ENCODE results near the gene DCLK3. TPM values are rescaled to one million over a fixed set of nuclear protein-coding genes. Genes with fewer than 3 reads are reported as not detected.

DCLK3 gene
- total RNA-seq, 1 experiment from 2014 or later, result not detected

DNA sequence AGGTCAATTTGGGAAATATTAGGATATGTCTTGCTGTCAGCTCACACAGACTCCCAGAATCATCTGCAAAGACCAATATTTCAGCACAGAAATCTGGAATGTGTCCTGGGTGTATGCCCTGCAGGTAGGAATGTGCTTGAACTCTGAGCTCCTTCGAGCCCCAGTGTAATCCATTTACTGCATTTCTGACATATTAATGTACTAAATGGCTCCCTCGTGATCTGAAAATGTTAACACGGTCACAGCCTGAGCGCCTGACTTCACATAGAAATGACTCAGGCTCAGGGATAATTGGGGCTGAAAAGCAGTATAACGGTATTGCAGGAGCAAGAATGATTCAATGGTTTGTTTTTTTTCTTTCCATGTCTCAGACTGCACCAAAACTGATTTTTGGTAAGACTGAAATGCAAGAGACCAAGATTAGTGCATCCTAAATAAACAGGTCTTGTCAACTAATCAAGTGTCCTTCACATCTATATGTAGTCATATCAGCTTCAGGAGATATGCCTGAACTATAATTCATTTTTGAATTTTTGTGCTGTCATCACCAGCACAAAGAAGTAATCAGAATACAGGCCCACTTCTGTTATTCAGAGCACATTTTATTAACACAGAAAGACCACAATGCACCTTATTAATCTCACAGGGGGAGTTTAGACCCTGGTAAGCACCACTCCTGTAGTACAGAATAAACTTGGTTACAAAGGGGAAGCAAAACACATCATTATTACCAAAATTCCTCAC, 49.8 kb downstream of the DCLK3 start:
- no peak for DNase-seq (ENCODE audit: low spot score)
- in situ Hi-C loops (cut with HindIII; ENCODE audit: low sequenced_read_pairs), result no loop called here

DNA sequence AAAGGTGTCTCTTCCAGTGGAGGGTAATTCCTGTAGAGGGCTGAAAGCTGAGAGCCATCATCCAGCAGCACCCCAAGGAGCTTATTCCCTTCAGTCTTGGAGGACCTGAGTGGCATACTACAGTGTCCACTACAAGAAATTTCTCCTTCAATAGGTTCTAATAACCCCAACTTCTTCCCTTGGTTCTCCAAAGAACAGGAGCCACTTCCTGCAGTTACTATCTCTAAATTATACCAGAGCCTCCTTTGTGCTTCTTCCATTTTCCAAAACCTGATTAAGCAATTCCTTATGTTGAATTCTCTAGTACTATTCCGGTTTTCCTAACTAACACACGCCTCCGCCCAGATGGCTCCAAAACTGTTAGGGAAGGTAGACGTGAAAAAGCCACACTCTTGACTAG, 50.4 kb downstream of the DCLK3 start:
- in situ Hi-C loops (cut with HindIII; ENCODE audit: low sequenced_read_pairs), result no loop called here
- no peak for DNase-seq (ENCODE audit: low spot score)

DNA sequence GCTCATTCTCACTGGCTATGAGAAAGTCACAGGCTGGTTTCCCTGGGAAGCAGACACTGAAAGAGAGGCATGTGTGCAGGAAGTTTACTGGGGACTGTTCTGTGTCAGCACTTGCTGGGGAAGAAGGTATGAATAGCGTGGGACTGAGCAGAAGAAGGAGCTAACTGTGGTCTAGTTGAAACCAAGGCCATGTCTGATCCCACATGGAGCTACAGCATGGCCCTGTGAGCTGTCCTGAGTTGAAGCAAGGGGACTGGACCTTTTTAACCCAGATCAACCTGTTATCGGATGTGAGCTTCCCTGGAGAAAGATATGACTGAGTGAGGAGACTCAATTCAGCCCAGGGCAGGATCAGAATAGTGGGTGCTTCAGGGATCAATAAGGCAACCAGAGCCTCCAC, 53.7 kb downstream of the DCLK3 start:
- in situ Hi-C loops (cut with HindIII; ENCODE audit: low sequenced_read_pairs), result no loop called here
- no peak for DNase-seq (ENCODE audit: low spot score)

DNA sequence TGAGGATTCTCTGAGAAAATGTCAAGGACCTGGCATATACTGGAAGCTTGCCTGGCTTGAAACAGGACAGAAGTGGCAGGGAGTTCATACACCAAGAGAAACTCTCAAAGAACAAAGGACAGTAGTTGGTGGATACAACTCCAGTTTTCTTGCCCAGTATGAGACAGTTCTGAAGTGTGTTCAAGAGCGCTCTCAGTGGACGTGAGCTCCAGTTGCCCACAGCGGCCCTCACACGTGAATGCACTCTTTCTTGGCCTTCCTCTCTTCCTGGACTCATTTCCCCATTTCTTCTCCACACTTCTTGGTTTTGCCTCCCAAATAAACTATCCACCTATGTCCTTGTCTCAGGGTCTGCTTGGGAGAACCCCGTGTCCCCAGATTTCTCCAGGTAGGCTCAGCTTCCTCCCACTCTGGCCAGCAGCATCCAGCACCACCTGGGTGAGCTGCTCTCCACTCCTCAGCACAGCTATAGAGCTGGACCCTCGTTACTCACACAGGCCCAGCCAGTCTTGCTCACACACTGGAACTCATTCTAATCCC, 54.5 kb downstream of the DCLK3 start:
- in situ Hi-C loops (cut with HindIII; ENCODE audit: low sequenced_read_pairs), result no loop called here
- no peak for DNase-seq (ENCODE audit: low spot score)

DNA sequence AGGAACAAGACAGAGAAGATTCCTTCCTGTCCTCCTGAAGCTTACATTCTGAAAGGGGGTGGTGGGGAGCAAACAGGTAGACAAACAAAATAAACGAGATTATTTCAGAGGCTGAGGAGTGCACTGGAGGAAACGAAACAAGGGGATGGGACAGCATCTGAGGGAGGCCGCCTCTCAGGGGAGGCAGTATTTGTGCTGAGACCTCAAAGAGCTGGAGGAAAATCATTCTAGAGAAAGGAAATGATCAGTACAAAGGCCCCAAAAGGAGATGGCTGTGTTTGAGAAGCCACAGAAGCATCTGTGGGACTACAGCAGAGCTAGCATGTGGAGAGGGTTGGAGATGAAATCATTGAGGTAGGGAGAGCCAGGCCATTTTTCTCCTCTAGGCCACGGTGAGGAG, 55.1 kb downstream of the DCLK3 start:
- DNase-seq (ENCODE audit: low spot score), result no peak
- in situ Hi-C loops (cut with HindIII; ENCODE audit: low sequenced_read_pairs), result no loop called here

DNA sequence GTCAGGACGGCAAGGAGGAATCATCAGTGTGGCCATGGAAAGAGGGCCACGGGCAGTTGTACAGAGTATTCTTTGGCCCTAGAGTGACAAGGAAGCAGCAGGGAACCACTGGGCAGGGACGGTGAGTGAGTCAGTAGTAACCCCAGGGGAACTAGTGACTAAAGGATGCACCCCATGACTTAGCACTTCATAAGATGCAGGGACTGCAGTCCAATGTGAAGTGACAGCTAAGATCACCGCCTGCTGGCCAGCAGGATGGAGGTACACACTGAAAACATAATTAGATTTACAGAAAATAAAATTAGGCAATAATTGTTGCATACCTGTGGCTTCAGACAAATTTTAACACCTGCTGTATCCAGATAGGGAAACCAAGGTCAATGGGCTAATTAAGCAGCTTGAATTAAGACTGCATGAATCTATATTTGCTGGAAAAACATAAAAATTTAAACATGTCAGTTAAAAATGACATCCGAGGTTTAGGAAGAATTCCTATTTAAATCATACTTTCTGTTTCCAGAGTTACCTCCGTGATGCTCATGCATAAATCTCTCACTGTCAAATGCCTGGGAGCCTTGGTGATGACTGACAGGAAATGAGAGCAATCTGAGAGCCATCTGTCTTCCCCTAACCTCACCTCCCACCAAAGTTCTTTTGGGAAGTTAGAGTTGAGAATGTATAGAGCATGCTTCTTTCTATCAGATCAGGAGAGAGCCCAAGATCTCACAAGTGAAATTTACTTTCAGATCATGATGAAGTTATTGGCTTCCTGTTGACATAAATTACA, 56.5 kb downstream of the DCLK3 start:
- DNase-seq (ENCODE audit: low spot score), result peak; percentile 39
- in situ Hi-C loops (cut with HindIII; ENCODE audit: low sequenced_read_pairs), result no loop called here

DNA sequence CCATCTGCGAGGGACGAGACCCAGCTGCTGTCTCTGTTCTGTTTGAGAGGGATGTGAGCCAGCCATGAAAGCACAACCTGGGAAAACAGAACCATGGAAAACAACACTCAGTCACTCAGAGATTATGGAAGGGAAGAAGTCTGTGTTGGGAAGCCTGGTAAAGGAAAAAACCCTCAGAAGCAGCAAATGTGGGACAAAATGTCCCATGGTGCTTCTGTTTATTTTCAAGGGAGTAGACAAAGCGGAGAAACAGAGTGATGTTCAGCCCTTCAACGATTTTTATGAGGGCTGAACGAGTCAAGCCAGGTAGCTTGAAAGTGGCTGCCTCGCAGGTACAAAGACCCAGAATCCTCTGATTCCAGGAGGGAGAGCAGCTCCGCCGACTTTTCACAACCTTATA, 59.3 kb downstream of the DCLK3 start:
- in situ Hi-C loops (cut with HindIII; ENCODE audit: low sequenced_read_pairs), result no loop called here
- no peak for DNase-seq (ENCODE audit: low spot score)

DNA sequence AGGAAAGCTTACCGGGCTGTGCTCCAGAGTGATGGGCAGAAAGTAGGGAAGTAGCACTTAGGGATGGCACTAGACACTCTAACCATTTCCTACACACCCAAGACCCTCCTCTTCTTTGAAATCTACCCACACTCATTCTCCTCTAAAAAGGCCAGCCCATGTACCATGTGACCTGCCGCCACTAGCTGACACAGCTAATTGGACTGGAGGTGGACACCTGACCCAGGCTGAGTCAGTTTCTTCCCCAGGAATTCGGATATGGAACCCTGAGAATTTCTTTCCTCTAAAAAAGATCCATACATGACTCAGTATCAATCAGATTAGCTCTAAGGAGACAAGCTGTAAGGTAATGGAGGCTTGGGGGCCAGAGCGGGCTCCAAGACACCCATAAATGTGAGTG, 60.1 kb downstream of the DCLK3 start:
- in situ Hi-C loops (cut with HindIII; ENCODE audit: low sequenced_read_pairs), result no loop called here
- DNase-seq (ENCODE audit: low spot score), result no peak

DNA sequence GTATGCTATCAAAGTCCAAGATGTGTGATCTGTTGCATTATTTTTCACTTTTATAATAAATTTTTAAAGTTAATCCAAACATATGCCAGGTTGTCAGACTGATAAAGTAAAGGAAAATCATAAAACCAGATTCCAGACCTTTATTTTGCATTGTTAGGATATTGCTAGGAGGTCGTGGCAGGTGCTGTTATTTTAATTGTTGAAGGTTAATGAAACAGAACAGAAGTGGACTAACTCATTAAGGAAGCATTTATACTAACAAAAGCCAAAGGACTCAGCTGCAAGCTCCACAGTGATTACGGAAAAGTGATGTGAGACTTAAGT, 63.1 kb downstream of the DCLK3 start:
- no peak for DNase-seq (ENCODE audit: low spot score)
- in situ Hi-C loops (cut with HindIII; ENCODE audit: low sequenced_read_pairs), result no loop called here

DNA sequence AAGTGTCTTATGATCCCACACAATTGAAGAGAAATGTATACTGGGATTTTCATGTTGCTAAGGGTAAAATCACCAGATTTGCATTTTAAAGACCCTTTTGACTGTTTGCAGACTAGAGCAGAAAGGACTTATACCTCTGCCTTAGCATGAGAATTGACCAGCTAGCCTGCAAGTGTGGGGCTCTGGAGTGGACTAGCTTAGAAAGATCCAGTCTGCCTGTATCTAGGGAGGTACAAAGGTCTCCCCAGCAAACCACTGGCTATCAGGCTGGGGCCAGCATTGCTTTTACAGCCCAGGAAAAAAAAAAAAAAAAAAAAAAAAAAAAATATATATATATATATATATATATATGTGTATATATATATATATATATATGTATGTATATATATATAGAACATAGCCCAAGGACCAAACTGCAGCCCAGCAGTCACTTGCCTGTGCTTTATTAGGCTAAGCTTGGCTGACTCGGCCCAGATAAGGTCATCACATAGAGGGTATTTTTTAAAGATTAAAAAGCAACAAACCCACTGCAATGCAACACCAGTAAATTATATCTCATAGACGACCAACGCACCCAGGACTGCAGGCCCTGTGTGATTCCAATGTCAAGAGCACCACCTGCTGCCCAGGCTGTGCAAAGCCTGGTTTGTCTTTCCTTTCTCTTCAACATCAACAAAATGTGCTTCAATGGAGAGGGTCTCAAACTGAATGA, 63.7 kb downstream of the DCLK3 start:
- peak; percentile 78 for DNase-seq (ENCODE audit: low spot score)
- in situ Hi-C loops (cut with HindIII; ENCODE audit: low sequenced_read_pairs), result no loop called here

DNA sequence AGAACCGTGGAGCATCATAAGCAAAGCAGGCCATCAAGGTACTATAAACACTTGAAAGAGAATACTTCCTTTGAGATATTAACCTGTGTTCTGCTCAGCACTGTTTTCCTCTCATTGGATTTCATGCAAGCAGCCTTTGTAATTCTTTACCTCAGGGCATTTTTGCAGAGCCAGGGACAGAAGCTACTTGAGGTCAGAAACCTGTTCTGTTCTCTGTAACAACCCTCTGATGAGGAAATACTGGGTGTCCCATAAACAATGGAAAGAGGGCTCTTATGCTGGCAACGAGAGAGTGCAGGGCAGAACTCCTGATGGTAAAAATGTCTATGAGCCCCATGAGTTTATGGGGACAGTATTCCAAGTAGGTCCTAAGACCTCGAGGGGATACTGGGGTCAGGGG, 66.0 kb downstream of the DCLK3 start:
- DNase-seq (ENCODE audit: low spot score), result no peak
- in situ Hi-C loops (cut with HindIII; ENCODE audit: low sequenced_read_pairs), result no loop called here

DNA sequence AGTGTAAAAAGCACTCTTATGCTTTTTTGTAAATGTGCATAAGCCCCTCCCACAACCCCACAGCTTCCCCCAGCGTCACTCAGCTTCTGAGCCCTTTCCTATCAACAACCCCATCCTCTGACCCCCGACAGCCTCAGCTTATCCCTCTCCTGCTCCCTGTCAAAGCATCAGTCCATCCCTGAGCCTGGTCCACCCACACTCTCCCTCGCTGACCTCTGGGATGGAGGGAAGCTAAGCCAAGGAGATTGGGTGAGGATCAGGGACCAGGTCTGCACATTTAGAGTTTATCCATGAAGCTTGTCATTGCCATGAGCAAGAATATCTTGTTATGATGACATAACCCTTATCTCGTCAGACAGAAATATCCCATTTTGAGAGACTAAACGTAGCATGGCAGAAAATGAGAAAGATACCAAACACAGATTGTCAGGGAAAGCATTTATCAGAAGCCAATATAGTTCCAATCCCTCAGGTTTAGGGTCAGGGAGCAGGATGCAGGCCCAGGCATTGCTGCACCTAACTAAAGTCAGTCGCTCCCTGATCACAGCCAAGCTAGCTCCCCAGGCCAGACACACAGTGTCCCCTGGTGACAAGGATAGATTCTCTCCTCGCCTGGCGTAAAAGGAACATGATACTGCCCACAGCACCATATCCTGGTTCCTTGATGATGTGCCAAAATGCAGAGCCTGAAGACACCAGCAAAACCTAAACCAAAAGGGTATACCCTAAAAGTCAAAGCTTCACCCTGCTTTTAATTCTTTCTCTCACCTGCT, 66.9 kb downstream of the DCLK3 start:
- in situ Hi-C loops (cut with HindIII; ENCODE audit: low sequenced_read_pairs), result no loop called here
- DNase-seq (ENCODE audit: low spot score), result peak; percentile 29

DNA sequence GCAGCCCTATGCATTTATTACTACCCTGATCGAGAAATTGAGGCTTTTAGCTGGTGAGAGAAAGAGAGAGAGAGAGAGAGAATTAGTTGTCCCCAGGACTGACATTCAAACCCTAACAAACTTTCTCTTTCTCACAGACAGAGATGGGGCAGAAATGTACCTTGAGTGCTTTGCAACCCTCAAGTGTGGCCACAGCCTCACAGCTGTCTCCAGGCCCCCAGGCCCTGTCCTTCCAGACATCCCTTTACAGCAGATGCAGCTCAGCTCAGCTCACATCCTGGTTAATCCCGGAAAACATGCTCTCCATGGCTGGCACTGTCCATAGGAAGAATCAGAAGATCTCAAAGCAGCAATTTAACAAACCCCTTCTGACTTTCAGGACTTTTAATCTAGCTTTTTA, 67.6 kb downstream of the DCLK3 start:
- in situ Hi-C loops (cut with HindIII; ENCODE audit: low sequenced_read_pairs), result no loop called here
- no peak for DNase-seq (ENCODE audit: low spot score)

DNA sequence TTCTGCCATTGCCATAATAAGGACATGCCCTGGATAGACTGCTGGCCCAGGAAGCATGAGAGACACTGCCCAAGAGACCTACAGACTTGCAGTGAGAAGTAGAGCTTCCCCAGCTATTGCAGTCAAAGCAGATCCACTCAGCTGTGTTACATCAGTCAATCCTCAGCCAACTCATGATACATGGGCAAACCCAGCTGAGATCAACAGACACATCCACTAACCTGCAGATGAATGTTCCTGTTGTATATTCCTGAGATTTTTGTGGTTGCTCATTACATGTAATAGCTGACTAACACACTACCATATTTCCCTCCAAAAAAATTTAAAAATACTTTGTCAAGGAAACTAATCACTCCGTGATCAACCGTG, 68.6 kb downstream of the DCLK3 start:
- DNase-seq (ENCODE audit: low spot score), result no peak

DNA sequence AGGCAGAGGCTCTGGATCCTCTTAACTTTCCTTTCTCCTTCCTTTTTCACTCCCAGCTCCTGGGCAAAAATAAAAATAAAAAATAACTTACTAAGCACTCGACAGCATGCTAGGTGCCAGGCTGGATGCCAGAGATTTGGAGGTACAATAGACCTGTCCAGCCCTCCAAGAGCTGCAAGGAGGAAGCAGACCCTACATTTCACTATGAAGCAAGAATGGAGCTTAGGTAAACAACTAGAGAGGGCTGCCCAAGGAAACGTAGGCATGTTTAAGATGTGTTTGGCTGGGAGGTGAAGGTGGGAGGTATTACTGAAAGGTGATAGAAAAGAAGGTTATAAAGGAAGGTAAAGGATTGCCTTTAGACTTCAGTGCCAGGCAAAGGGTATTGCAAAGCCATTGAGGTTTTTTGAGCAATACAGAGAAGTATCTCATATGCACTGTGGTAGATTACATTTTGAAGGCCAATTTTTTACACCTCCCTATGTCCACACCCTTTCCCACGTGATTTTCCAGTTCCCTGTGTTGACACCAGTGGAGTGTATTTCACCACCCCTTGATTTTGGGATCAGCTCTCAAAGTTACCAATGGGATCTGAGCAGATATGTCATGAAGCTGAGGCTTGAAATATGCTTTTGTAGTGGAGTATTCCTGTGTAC, 69.1 kb downstream of the DCLK3 start:
- in situ Hi-C loops (cut with HindIII; ENCODE audit: low sequenced_read_pairs), result no loop called here
- DNase-seq (ENCODE audit: low spot score), result no peak

More for the DNA sequence above, 68.6 kb downstream of the DCLK3 start:
- in situ Hi-C loops (cut with HindIII; ENCODE audit: low sequenced_read_pairs), result no loop called here

DNA sequence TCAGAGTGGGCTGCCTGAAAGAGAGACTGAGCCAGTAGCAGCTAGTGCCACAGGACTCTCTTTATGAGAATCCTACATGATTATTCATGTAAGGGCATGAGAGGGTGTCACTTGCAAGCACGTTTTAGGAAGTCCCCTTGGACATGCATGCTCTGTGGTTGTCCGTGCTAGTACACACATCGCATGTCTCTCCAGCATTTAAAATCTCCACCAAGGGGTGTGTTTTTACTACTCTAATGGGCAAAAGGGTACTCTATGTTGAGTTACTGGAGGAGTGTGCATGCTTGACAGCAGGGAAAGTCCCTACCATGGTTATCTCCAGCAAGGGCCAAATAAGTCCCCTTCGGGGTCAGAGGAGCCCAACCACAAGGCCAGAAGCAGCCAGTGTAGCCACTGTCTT, 70.7 kb downstream of the DCLK3 start:
- in situ Hi-C loops (cut with HindIII; ENCODE audit: low sequenced_read_pairs), result no loop called here
- no peak for DNase-seq (ENCODE audit: low spot score)

DNA sequence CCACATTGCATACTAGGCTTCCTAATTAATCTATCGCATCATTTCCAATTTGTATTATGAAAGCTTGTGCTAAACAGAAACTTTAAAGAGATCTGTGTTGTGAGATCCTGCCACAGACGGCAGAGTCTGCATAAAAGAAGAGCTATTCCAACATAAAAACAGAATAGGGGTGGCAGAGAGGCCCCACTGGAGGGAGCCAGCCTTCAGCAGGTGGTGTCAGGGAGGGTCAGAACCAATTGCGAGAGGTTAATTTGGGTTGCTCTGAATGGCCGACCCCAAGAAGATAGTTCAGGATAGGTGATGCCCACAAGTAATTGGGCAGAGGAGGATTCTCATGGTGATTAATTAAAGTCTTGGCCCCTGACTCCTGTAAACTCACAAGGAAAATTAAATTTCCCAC, 74.8 kb downstream of the DCLK3 start:
- DNase-seq (ENCODE audit: low spot score), result no peak
- in situ Hi-C loops (cut with HindIII; ENCODE audit: low sequenced_read_pairs), result no loop called here

DNA sequence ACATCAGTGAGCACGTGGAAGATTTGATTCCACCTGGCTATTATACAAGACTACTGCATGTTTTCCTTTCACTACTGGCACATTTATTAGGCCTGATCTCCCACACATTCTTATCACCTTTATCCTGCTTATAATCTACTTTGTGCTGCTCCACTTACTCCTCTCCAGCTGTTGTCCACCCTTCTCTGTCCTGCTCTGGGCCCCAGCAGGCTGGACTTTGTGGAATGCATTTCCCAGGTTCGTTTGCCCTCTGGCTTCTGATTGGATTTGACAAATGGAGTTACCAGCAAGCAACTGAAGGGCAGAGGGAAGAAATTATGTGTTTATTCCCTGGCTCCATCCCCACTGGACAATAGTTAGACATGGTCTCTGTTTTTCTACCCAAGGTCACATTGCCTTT, 75.5 kb downstream of the DCLK3 start:
- DNase-seq (ENCODE audit: low spot score), result no peak
- in situ Hi-C loops (cut with HindIII; ENCODE audit: low sequenced_read_pairs), result no loop called here

DNA sequence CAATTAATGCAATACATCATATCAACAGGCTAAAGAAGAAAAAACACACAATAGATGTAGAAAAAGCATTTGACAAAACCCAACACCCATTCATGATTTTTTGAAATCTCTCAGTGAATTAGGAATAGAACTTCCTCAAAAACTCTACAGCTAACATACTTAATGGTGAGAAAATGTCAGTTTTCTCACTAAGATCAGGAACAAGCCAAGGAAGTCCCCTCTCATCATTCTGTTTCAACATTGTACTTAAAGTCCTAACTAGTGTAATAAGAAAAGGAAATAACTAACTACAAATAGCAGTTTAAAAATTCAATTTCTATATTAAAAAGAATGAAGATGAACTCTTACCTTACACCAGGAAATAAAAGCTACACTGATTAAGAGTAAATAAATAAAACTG, 77.8 kb downstream of the DCLK3 start:
- no peak for DNase-seq (ENCODE audit: low spot score)
- in situ Hi-C loops (cut with HindIII; ENCODE audit: low sequenced_read_pairs), result no loop called here

Measured in G401 (cell line).